PC-9 (cell line): Measurements from ENCODE around the gene MCEMP1.

Experiments
- CTCF ChIP-seq: fragments of 200-600 bp; sonication (generic); conservative IDR thresholded peaks from 2 replicates; pipeline ENCODE4 v1.6.1; 2017; ENCODE audit warnings: mixed run types, antibody characterized with exemption, mild to moderate bottlenecking, moderate library complexity
- EZH2 ChIP-seq: fragments of 200-600 bp; sonication (generic); IDR thresholded peaks from 2 replicates; pipeline ENCODE4 v1.8.0; 2017; ENCODE audit warnings: antibody characterized with exemption, low read depth

GRCh38 chr19:7705387-7706187 is 28.7 kb downstream of the MCEMP1 start:
- TF ChIP-seq EZH2 (no peak), CTCF (no peak)
